Thyroid gland (tissue), 4 donors: ENCODE measurements around the gene TNRC18.

ENCODE experiments used
- POLR2A ChIP-seq, 2 donors: fragments of 450-650 bp; IDR thresholded peaks; one replicate each; pipeline ENCODE4 v1.6.1; 2017; ENCODE audit warnings: antibody characterized with exemption in 2 of 2, mild to moderate bottlenecking in 2 of 2, moderate library complexity in 1 of 2
- TF ChIP-seq, protein P1 (sequence below), 6 experiments: fragments of 200-600 bp in 3 of 6; fragments of 450-650 bp in 3 of 6; sonication (generic) in 3 of 6; IDR thresholded peaks; one replicate each; pipeline ENCODE4 v1.5.1; 2016 to 2019; ENCODE audit warnings: antibody characterized with exemption in 6 of 6, mild to moderate bottlenecking in 2 of 6, inconsistent platforms in 1 of 6, moderate library complexity in 1 of 6

- TF ChIP-seq, protein P1, sequence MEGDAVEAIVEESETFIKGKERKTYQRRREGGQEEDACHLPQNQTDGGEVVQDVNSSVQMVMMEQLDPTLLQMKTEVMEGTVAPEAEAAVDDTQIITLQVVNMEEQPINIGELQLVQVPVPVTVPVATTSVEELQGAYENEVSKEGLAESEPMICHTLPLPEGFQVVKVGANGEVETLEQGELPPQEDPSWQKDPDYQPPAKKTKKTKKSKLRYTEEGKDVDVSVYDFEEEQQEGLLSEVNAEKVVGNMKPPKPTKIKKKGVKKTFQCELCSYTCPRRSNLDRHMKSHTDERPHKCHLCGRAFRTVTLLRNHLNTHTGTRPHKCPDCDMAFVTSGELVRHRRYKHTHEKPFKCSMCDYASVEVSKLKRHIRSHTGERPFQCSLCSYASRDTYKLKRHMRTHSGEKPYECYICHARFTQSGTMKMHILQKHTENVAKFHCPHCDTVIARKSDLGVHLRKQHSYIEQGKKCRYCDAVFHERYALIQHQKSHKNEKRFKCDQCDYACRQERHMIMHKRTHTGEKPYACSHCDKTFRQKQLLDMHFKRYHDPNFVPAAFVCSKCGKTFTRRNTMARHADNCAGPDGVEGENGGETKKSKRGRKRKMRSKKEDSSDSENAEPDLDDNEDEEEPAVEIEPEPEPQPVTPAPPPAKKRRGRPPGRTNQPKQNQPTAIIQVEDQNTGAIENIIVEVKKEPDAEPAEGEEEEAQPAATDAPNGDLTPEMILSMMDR (IDR thresholded peaks at IDR 0.05): no peak
- TF ChIP-seq POLR2A (IDR thresholded peaks at IDR 0.05): no peak
These were observed 42.9 kb upstream of the TNRC18 start for GRCh38 chr7:5466551-5466950.
